Placental pericyte (primary cell): ENCODE measurements around the gene NDUFB5. TPM values are rescaled to one million over a fixed set of nuclear protein-coding genes. Genes with fewer than 3 reads are reported as not detected.

Source experiments
- small RNA-seq: library from RNA; depleted of rRNA; stranded (forward); fragments of <200 nt; gene quantifications from one replicate; pipeline ENCODE3, GENCODE V24; 2012; ENCODE audit warnings: low replicate concordance
- total RNA-seq: library from RNA; depleted of rRNA; stranded (reverse); fragments of >200 nt; gene quantifications from 2 replicates; pipeline ENCODE4 v1.2.3, GENCODE V29; 2012

NDUFB5 gene
- total RNA-seq = 62.9 and 94.3 TPM in 2 replicates

GRCh38 chr3:179604321-179605078, at the start of gene NDUFB5, which contains the start of gene MRPL47:
TSS of gene NDUFB5 (plus strand) at chr3:179604794. CDS start at chr3:179604816, 22 bp downstream.
TSS of gene MRPL47 (minus strand) at chr3:179604638. CDS start at chr3:179604624, 14 bp downstream.

GRCh38 chr3:179562591-179563270, 41.9 kb upstream of the NDUFB5 start, which contains the start of gene ACTL6A:
TSS of gene ACTL6A (plus strand) at chr3:179562926. CDS start at chr3:179563093, 167 bp downstream.

GRCh38 chr3:179652447-179653095, 48.0 kb downstream of the NDUFB5 start, which contains the start of gene USP13:
TSS of gene USP13 (plus strand) at chr3:179653040. CDS start at chr3:179653226, 186 bp downstream.

Small RNA genes lying within 50 kb of the gene (small RNA-seq; reads per million reads assigned to genes)
- gene AC090425.1 (not detected), gene RF01210 (not detected)

Other genes with a start within 250 kb of the NDUFB5 start
- 31.3 and 91.2 TPM in 2 replicates for gene GNB4, start 153.3 kb upstream of the NDUFB5 start, total RNA-seq
- gene ACTL6A, start 41.9 kb upstream of the NDUFB5 start, total RNA-seq = 50.1 and 66.1 TPM in 2 replicates
- gene MRPL47, start 156 bp upstream of the NDUFB5 start, total RNA-seq = 28.5 and 36.1 TPM in 2 replicates
- 5.9 and 13.0 TPM in 2 replicates for gene USP13, start 48.2 kb downstream of the NDUFB5 start, total RNA-seq